Measurements from ENCODE around the gene HDAC1.
"Not testable (repeated sequence)": the region's sequence is repeated elsewhere in the genome, so short reads cannot be mapped to it uniquely, and the experiment has no call there.

HDAC1 gene

DNA sequence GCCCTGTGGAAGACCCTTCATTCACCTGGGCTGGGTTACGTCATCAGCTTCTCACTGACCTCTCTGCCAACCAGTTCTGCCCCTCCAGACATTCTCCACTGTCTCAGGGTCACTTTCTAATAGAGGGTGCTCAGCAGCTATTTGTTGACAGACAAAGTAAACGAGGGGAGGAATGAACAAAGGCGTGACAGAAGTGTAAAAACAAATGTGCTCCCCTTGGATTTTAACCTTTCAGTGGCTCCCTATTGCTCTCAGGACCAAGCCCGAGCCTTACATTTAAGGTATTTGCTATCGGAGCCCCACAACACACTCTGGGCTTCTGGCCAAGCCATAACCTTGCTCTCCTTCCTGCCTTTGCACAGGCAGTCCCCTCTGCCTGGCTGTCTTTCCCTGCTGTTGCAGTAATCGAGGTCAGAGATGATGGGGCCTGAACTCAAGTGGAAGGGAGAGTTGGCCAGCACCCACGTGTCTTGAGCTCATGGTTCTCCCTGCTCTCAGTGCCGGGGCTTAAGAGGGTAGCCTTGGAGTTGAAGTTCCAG lies 53.5 kb downstream of the HDAC1 start:
- DNase-seq (ENCODE audit: low spot score), result no peak

DNA sequence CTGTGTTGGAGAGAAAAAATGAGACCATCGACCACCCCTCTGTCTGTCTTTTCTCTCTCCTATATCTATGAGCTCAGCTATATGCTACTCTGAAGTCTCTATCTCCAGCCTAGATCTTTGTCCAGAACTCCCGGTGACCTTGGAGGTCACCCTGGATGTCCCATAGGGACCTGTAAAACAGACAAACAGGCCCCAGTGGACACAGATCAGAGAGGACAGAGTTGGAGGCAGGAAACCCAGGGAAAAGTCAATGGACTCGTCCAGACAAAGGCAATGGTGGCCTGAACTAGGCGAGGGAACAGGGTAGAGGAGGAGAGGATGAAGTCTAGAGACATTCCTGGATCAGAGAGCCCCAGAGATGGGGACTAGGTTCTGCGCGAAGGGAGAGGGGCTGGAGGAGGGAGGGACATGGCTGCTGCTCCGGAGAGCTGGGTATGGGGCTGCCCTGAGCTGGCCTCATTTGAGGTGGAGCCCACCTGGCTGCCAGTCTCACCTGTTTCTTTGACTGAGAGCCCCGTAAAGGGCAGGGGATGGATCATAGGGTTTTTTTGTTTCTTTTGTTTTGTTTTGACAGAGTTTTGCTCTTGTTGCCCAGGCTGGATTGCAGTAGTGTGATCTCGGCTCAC lies 54.8 kb downstream of the HDAC1 start:
- FAIRE-seq (no peak), DNase-seq (ENCODE audit: low spot score) (no peak)

More for the DNA sequence above, 53.5 kb downstream of the HDAC1 start:
- no peak for FAIRE-seq

DNA sequence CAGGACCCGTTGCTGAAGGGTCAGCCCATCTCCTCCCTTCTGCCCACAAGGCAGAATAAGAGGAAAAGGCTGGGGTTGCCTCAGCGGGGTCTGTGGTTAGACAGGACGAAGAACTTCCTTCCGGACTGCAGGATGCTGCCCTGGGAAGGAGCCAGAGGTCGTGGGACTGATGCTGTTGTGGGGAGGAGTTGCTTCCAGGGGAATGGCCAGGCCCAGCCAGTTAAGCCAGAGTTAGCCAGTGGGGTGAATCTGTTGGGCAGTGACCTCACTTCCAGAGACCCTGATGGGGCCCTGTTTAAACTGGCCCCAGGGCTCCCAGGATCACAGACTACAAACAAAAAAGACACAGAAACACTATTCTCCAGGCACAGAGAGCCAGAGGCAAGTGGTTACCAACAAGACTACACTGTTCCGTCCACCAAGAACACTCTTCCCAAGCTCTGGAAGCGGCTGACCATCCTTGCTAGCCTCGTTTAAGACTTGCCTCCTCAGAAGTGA lies 57.4 kb downstream of the HDAC1 start:
- no peak for FAIRE-seq
- peak; percentile 36 for DNase-seq (ENCODE audit: low spot score)

DNA sequence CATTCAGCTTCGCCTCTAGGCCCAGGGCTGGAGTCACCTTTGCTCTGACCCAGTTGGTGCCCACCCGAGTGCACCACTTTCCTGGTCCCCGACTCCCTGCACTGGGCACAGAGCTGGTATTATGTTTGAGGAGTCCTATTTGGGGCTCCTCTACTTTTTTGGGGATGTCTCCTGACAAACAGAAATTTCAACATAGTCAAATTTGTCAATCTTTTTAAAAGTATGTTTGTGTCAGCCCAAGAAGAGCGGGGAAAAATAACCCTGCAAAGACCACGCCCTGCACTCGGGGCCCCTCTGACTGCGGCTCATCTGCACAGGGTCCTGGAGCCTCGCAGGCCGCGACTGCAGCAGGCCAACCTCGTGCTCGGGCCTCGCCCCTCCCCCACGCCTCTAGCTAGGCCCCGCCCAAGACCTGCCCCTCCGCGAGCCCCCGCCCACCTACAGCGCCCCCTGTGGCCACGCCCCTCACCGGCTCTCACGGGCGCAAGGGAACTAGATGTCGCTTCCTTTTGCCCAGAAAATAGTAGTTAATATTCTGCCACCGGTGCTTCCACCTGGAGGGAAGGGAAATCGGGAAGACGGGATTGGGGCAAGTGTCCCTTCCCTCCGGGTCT lies 59.0 kb downstream of the HDAC1 start:
- FAIRE-seq (no peak), DNase-seq (ENCODE audit: low spot score) (no peak)

DNA sequence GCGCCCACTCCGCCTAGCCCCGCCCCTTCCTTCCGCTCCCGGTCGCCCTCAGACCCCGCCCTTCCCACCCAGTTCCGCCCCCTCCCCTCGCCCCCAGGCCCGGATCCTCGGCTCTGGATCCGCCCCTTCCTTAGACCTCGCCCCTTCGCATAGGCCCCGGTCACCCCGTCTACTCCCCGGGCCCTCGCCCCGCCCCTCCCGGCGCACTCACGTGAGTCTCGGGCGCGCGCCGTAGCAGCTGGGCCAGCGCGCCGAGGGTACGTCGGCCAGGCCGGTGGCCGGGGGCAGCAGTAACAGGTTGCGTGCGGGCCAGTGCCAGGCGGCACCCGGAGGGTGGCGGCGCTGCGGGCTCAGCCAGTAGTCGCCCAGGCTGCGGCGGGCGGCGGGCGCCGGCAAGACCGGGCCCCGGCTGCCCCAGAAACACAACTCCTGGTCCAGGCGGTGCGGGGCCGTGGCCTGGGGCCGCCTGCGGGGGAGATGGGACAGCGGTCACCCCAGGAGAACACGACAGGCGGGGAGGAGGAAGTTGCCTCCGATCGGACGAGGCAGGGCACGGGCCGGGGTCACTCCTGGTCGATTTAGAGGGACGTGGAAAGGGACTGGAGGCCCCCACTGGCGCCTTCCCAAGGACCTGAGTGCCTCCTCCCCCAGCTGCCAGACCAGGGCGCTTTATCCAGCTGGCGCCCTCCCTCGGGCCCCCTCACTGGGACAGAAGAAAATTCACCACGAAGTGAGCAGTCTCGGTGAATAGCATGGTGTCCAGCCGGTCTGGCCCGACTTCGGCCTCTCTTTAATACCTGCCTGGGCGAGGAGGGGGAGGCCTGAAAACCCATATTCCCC lies 59.7 kb downstream of the HDAC1 start:
- no peak for FAIRE-seq
- DNase-seq (ENCODE audit: low spot score), result peak; percentile 68

DNA sequence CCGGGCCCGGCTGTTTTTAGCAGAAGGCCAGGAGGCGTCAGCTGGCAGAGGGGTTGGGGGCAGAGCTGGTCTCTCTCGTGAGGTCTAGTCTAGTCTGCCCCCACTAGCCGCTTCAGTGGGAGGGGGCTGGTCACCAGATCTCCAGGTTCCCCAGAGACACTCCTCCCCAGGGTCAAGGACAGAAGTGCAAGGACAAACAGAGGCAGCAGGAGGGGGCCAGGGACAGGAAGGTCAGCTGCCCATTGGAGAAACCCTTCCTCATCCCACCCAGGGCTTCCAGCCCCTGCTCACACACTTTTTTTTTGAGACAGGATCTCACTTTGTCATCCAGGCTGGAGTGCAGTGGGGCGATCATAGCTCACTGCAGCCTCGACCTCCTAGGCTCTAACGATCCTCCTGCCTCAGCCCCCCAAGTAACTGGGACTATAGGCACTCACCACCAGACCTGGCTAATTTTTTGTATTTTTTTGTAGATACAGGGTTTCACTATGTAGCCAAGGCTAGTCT lies 60.4 kb downstream of the HDAC1 start:
- FAIRE-seq (no peak), DNase-seq (ENCODE audit: low spot score) (no peak)

DNA sequence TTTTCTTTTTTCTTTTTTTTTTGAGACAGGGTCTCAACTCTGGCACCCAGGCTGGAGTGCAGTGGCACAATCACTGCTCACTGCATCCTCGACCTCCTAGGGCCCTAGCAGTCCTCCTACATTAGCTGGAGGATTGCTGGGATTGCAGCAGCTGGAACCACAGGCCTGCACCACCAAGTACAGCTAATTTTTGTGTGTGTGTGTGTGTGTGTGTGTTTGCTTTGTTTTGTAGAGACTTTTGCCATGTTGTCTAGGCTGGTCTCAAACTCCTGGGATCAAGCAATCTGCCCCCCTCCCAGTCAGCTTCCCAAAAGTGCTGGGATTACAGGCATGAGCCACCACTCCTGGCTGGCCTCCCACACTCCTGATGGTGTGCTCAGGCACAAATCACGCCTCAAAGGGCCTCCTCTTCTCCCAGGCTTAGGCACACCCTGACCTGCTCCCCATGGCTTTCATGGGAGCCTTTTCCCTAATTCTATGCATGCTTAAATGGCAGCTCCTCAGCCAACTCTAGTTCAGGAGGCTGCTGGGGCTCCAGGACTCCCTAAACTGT lies 61.0 kb downstream of the HDAC1 start:
- no peak for DNase-seq (ENCODE audit: low spot score)
- FAIRE-seq, result no peak

DNA sequence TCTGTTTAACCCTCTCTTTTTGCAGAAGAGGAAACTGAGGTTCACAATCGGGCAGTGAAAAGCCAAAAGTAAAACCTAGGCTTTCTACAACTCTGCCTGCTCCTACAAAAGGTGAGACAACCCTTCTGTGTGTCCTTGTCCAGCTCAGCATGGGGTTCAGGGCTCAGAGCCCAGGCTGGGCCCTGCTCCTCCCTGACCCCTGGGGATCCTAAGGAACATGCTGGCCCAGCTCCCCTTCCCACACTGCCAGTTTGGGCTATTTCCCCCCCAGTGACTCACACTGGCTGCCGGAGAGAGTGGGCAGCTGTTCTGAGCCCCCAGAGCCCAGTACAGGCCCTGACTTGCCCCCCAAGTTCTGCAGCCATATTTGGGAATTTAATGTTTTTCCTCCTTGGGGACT lies 61.5 kb downstream of the HDAC1 start:
- DNase-seq (ENCODE audit: low spot score), result no peak
- FAIRE-seq, result no peak

DNA sequence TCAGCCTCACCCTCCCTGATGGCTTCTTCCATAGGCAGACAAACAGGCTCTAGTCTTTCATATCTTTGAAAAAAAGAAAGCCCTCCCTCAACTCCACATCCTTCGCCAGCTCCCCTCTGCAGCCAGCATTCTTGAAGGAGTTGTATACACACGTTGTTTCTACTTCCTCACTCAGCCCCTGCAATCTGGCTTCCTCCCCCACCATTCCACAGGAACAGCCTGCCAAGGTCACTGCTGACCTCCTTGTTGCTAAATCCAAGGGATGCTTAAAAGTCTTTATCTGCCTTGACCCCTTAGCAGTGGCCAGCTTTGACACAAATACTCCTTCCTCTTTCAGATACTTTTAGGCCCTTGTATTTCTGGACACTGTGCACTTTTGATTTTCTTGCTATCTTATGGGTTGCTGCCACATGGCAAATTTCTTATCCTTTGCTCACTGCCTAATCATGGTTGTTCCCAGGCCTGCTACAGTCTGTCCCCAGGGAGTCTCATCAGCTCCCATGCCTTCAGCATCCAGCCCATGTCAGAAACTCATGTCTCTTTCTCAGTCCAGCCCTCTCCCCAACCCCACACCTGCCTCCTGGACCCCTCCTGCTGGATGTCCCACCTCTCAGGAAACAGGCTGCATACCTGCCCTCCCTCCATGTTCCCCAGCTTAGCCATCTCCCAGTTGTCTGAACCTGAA lies 62.1 kb downstream of the HDAC1 start:
- FAIRE-seq, result no peak
- no peak for DNase-seq (ENCODE audit: low spot score)

DNA sequence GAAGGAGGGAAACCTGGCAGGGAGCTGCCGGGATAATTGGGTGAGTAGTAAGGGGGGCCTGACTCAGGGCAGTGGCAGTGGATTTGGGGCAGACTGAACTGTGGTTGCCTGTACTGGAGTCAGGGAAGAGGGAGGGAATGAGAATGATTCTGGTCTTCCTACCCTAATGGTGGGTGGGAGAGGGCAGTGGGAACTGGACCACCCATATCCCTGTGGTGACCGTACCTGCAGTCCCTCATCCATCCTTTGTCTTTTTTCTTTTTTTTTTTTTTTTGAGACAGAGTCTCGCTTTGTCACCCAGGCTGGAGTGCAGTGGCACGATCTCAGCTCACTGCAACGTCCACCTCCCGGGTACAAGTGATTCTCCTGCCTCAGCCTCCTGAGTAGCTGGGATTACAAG lies 63.9 kb downstream of the HDAC1 start:
- not testable (repeated sequence) for DNase-seq (ENCODE audit: low spot score); FAIRE-seq

DNA sequence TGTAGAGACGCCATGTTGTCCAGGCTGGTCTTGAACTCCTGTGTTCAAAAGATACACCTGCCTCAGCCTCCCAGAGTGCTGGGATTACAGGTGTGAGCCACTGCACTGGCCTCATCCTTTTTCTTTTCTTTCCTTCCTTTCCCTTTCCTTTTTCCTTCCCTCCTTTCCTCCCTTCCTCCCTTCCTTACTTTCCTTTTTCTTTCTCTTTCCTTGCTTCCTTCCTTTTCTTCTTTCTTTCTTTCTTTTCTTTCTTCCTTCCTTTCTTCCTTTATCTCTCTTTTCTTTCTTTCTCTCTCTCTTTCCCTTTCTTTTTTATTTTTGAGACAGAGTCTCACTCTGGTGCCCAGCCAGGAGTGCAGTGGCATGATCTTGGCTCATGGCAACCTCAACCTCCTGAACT lies 64.6 kb downstream of the HDAC1 start:
- no peak for FAIRE-seq
- DNase-seq (ENCODE audit: low spot score), result no peak

DNA sequence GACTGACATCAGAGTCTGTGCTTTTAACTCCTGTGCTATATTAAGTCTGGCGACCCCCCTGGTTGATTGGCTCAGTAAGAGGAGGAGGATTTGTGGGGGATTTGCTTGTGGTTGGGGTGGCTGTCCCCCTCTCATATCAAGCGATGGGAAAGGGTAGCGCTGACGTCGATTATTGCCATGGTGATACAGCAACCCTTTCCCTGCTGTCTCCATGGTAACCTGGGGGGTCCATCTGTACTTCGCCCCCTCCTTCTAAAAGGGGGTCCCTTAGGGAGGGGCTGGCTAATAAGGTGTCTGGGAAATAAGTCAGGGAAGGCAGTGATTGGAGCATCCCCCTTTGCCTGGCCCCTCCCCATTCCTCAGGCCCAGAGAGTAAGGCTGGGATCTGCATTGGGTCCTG lies 65.7 kb downstream of the HDAC1 start:
- no peak for FAIRE-seq
- no peak for DNase-seq (ENCODE audit: low spot score)

DNA sequence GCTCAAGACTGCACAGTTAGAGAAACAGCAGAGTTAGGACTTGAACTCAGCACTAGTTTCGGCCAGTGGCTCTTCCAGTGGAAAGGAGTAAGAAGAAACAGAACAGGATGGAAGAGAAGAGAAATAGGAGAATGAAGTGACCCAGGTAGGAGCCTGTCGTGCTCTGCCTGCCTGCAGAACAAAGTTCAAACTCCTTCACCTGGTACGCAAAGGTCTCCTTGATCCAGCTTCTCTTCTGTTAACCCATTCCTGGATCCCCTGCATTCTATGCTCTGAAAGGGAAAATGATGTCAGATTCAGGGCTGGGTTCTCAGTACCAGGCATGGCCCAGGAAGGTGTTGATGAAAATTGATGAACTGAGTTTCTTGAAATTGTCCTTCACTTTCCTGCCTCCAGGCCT lies 66.6 kb downstream of the HDAC1 start:
- DNase-seq (ENCODE audit: low spot score), result no peak
- FAIRE-seq, result no peak

DNA sequence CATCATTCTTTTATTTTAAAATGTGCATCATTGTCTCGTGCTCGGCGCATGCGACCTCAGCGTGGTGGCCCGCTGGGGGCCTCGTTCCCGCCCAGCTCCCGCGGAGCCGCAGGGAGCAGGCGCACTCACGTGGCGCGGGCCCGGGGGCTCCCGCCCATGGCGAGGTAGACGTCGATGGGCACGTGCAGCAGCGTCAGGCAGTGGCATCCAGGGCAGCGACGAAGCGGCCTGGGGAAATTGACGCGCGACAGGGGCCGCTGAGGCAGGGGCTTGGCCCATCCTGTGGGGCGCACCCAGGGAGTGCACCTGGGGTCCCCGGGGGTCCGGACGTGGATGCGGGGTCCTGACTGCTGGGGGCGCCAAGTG lies 69.4 kb downstream of the HDAC1 start:
- FAIRE-seq (no peak), DNase-seq (ENCODE audit: low spot score) (no peak)

DNA sequence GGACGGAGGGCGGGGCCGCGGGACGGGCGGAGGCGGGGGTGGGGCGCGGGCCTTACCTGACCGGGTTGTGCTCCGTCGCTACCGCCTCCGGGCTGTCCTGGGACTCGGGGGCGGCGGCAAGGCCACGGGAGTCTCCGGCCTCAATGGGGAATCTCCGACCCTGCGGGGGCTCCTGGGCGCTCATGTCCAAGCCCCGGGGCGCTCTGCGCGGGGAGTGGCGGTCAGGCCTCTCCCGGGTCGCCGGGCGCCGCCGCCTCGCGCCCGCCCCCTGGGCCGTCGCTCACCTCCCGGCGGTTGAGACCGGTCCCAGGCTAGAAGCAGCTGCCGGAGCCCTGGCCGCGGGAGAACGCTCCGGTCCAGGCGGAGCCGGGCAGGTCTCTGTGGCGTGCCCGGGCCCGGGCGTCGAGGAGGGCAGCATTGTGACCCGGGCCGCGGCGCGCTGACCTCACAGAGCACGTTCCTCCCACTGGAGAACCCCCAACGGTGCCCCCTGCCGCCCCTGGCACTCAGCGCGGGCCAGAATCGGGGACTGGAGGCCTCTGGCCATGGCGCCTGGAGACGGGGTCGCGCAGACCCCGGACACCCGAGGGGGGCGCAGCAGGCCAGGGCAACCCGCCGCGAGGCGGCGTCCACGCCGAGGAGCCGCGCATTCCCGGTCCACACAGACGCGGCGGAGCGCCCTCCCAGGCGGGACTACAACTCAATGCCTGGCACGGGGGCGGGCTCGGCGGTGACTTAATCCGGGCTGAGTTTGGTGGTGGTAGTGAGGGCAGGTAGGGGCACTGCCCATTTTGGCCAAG lies 70.0 kb downstream of the HDAC1 start:
- FAIRE-seq (no peak), DNase-seq (ENCODE audit: low spot score) (no peak)

DNA sequence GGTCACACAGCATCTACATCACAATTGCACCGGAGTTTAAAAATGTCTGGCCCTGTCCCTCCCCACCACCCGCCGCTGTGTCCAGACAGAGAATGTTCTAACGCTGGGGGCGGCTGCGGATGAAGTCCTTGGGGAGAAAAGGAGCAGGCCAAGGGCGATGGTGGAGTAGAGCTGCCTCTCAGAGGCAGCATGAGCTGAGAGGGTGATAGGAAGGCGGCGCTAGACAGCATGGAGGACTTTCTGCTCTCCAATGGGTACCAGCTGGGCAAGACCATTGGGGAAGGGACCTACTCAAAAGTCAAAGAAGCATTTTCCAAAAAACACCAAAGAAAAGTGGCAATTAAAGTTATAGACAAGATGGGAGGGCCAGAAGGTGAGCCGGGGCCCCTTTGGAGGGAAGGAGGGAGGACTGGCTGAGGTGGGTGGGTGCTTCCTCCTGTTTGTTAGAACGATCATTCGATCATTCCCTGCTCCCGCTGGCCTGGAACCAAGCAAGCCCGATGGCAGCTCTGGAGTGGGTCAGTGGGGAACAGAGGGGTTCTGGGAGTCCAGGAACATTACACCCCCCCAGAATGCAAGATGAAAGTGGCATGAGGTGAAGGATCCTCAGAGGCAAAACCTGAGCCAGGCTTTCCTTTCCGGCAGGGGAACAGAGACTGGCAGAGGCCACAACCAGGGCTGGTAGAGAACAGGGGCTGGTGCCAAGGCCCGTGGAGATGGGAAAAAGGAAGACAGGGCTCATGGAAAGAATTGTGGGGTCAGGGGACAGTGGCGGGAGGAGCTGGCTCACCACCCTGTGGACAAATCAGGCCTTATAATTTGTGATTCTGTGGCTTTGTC lies 70.8 kb downstream of the HDAC1 start, which contains the start of the genes FAM229A and TSSK3:
Gene FAM229A, minus strand, starts transcription at position 12 of the 840 bp plus-strand sequence. CDS start 394 bp downstream, outside the sequence.
Gene TSSK3, plus strand, starts transcription at position 66 of the 840 bp plus-strand sequence. Its CDS starts 163 bp downstream, at position 229.
- DNase-seq (ENCODE audit: low spot score), result no peak
- FAIRE-seq, result no peak

DNA sequence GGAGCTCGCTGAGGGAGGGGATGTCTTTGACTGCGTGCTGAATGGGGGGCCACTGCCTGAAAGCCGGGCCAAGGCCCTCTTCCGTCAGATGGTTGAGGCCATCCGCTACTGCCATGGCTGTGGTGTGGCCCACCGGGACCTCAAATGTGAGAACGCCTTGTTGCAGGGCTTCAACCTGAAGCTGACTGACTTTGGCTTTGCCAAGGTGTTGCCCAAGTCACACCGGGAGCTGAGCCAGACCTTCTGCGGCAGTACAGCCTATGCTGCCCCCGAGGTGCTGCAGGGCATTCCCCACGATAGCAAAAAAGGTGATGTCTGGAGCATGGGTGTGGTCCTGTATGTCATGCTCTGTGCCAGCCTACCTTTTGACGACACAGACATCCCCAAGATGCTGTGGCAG lies 71.8 kb downstream of the HDAC1 start:
- no peak for FAIRE-seq
- DNase-seq (ENCODE audit: low spot score), result no peak

DNA sequence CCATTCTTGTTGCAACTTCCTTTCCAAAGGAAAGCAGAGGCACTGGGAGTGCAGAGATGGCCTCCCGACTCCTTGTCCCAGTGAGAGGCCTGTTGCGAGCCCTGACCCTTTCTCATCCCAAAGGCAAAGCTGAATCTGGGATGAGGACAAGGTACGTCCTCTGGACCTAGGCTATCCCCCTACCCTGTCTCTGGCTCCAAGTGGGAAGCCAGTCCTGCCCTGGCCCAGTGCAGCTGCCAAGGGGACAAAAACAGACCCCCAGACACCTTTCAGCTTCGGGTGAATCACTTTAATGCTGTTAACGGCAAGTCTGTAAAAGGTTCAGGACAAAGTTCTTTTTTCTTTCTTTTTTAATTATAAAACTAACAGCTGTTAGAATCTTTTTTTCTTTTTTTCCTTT lies 73.0 kb downstream of the HDAC1 start:
- no peak for FAIRE-seq

DNA sequence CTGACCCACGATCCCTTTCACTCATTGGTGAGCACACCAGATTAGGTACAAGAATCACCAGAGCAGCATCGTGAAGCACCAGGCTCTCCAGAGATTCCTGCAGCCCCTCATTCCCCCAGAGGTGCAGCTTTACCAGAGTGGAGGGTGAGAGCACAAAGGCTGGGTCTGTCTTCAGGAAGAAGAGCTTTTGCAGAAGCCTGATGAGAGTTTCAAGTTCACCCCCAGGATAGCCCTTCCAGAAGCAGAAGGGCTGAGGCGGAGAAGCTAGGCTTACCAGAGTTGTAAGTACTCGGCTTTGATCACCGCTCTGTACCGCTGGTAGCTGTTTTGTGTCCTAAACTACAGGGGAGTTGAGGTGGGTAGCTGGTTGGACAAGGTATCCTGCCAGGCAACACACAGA lies 73.6 kb downstream of the HDAC1 start:
- no peak for FAIRE-seq
- no peak for DNase-seq (ENCODE audit: low spot score)

More for the DNA sequence above, 73.0 kb downstream of the HDAC1 start:
- no peak for DNase-seq (ENCODE audit: low spot score)

Measured in RCC 7860 (cell line).